ENCODE results near the gene TMEM272.

- TF ChIP-seq CTCF (IDR thresholded peaks at IDR 0.05) = no peak
- no peak for TF ChIP-seq POLR2AphosphoS5 (IDR thresholded peaks at IDR 0.05)
- TF ChIP-seq POLR2A (IDR thresholded peaks at IDR 0.05) = no peak
Measured at GRCh38 chr13:51862957-51863356, 18.0 kb upstream of the TMEM272 start.

Measured in breast epithelium (tissue), 3 donors.